SH-SY5Y (cell line): ENCODE data around the gene CHST11.

Experiments used
- GATA2 ChIP-seq: IDR thresholded peaks from 2 replicates; pipeline ENCODE4 v1.6.1; 2011; ENCODE audit warnings: mild to moderate bottlenecking, low read depth, low read length
- GATA3 ChIP-seq: IDR thresholded peaks from 2 replicates; pipeline ENCODE4 v1.6.1; 2011; ENCODE audit warnings: low read depth, mild to moderate bottlenecking, low read length, moderate library complexity

- TF ChIP-seq GATA2 (no peak), GATA3 (no peak)
Observed at GRCh38 chr12:104782296-104782695, 325.5 kb downstream of the CHST11 start.
